DMS79 treated with DMSO at 0.1 percent for 48 hours (cell line): ENCODE results near the gene ADORA1.
A peak's percentile ranks its signal among the peaks of the same experiment; 100 is the strongest.

ENCODE experiments used
- DNase-seq: peaks from one replicate; lab custom pipeline; 2025; lab: John Stamatoyannopoulos, UW

Gene ADORA1

DNA sequence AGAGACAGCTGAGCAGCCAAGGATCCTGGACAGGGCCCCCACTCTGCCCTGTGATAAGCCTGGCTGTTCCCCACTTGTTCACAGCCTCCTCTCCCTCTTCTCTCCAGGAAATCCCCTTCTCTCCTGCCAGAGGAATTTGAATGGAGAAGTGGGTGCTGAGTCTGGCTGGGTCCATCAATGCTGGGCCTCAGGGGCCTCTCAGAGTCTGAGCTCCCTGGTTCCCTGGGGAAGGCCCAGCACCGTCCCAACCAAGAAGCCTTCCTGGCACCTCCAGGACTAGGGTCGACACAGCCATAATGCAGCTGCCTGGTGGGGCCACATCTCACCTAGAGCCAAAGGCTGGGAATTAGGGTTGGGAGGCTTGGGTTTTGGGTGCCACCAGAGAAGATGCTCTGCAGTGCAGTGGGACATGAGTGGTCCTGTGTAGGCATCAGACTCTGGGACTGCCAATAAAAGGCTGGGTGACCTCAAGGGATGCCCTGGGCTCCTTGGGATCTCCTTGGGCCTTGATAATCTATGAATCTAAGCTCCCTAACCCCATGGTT, 45.6 kb downstream of the ADORA1 start:
- no peak for DNase-seq

DNA sequence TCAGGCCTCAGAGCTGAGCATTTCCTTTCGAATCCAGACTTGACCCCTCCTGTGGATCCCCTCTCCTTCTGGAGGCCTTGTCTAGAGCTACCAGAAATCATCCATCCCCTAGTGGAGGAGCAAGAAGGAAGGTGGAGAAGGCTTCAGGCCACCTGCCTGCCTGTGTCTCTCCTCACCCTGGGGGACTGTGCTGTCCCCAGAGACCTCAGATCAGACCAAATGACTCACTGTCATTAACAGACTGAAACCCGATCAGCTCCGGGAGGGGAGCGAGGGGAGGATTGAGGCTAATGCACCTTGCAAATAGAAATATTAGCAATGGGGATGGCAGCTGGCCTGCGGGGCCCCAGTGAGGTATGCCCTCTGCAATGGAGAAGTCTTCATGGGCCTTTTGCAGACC, 46.0 kb downstream of the ADORA1 start:
- DNase-seq: no peak

DNA sequence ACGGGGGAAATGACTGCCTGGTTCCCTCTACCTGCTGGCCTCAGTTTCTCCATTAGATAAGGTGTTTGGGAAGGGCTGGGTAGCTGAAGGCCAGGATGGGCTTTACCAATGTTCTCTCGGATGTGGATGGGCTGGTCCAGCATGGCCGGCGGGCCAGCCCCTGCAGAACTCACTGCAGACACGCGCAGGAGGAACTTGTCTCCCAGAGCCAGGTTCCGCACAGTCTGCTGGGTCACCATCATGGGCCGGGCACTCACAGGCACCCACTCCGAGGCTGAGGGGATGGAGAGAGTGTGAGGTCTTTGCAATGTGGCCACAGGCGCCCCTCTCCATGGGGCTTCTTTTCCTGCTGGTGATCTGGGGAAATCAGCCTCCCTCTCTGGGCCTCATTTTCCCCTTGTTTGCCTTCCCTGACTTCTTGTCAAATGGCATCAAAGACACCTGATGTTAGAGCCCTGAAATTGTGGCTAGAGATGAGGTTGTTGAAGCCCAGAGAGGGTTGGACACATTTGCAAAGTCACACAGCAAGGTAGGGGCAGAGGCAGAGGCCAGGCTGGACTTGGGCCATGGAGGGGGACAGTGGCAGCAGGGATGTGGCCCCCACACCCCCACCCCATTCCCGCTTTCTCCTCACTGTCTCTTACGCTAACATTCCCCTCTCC, 46.9 kb downstream of the ADORA1 start:
- DNase-seq: no peak

DNA sequence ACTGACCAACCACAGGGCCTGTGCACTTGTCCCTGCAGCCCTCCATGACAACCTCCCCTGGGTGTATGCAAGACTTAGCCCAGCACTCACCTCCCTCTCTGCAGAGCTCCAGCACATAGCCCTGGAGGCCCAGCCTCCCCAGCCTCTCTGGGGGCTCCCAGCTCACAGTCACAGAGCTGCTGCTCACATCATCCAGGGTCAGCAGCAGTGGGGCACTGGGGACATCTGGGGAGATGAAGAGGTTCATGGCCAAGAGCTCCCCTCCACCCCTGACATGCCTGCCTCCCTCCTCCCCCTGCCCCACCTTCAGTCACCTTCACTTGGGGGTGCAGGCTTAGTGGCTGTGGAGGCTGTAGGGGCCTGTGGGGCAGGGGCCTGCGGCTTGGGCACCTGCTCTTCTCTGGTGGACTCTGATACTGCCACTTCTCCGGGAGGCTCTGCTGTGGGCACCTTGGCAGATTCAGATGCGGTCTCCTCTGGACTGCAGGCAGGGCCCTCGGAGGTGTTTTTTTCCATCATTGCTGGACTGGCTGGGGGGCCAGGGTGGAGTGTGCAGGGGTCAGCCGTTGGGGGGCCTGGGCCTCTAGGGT, 47.8 kb downstream of the ADORA1 start, which contains the start of gene MYBPH:
Gene MYBPH, minus strand, starts transcription at position 590 of the 590 bp plus-strand sequence. Its CDS starts 71 bp downstream, at position 519.
- no peak for DNase-seq

DNA sequence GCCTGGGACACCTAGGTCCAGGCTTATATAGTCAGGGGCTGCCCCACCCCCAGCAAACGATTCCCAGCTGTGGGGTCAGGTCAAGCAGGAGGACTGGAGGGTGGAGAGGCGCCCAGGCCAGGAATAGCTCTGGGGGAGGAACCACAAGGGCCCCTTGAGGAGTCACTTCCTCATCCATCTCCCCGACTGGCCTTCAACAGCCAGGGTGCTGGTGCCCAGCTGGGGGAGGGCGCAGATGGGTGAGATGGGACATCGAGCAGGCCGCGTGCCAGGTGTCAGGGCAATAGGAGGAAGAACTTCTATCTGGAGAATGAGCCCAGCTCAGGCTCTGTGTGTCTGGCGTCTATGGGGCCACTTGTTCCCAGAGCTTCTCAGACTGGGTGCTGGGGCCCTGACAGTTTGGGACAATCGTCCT, 48.3 kb downstream of the ADORA1 start:
- no peak for DNase-seq

DNA sequence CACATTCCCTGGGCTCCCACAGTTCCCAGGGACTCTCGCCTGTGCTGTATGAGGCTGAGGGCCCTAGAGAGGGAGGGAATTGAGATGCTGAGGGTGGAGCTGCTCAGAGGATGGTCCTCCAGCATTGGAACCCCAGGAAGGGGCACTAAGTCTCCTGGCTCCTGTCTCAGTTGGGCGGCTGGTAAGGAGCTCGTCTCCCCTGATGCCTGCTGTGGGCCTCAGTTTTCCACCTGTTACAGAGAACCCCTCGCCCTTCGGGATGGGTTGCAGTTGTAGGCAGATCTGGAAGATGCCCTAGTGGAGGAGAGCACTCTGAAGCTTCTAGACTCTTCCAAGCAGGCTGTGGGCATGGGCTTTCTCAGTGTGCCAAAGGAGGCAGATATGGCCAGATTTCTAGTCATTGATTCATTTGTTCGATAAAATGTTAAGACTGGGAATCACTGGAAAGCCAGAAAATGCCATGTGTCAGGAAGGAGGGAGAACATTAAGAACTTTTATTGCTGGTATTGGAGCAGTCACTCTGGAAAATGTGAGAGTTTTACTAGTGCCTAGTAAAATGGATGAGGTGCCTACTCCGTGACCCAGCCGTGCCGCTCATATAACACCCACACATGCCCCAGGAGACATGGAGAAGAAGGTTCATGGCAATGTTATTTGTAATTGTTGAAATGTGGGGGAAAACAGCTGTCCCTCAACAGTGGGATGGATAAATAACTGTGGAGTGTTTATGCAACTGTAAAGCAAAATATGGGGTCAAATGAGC, 48.9 kb downstream of the ADORA1 start:
- DNase-seq: no peak

DNA sequence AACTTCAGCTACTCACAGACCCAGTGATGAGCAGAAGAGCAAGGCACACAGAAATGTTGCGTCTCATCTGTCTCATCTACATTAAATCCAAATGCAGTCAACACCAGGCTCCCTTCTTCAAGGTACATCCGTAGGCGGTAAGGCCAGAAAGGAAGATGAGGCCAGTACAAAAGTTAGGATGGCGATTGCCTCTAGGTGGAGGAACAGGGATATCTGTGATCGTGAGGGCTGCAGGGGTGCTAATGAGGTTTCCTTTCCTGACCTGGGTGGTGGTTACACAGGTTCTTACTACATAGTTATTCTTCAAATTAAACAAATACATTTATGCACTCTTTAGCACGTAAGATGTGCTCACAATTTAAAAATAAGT, 49.5 kb downstream of the ADORA1 start:
- no peak for DNase-seq

DNA sequence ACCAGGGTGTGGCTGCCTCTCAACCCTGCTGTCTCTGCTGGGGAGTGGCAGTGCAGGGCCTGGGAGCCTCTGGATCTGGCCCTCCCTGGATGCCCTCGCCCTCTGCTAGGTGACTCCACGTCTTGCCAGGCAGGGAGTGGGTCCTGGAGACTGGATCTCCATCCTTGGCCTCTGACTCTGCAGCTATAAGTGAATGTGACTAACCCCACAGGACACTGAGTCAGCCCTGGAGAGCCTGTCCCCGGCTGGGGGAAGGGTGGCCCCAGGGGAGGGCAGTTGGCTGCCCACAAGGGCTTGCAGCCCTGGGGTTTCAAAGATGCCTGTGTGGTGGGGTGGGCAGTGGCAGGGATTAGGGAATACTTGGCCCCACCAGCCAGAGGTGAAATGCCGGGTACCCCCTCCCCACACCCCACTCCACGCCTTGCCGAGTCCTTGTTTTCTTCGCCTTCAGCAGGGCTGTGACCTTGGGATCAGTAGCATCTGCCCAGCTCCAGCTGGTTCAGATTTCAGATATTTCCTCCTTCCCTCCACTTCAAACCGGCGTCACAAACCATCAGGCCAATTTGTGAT, 50.0 kb downstream of the ADORA1 start:
- no peak for DNase-seq

DNA sequence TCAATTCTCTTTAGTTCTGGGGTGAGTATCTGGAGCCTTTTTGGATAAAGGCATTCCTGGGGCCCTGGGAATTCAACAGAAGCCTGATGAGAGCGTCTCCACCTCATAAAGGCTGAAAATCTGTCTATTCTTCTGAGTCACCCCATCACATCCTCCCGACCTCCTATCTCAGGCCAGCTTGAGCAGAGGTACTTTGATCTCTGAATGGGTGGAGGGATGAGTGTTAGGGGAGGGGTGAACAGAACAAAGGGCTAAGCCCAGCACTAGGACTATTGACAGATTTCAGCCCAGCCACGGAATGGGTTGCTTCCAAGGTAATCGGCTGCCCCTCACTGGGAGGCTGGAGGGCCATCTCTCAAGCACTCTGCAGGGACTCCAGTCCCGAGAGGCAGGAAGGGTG, 50.6 kb downstream of the ADORA1 start:
- no peak for DNase-seq

DNA sequence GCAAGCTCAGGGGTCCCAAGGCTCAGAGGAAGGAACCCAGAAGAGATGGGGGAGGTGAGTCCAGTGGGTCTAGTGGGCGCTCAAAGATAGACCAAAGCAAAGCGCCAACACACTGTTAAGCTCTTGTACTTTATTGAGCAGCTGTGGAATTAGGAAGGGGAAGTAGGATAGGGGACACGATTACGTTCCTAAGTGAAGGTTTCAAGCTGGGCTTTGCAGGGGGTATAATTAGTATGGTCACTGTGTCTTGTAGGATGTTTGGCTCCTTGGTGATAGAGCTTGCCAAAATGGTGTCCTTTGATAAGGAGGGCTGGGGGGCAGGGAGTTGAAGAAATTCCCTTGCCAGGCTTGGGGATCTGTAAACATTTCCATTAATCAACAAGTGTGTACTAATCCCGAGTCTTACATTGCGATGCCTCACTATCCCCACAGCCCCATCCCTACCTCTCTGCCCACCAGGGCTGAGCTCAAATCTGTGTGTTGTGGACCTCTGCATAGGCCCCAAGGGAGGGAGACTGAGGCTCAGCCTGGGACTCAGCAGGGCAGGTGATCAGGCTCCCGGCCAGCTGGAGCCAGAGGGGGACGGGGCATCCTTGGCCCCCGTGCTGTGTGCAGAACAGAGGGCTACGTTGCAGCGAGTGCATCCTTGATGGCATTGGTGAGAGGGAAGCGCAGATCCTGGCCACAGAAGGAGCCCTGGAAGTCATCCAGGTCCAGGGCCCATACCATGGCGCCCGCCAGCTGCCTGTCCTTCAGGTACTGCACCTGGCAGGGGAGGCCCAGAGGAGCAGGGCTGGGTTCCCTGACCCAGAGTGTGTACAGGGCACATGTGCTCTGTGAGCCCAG, 51.5 kb downstream of the ADORA1 start:
- peak; percentile 19 for DNase-seq

DNA sequence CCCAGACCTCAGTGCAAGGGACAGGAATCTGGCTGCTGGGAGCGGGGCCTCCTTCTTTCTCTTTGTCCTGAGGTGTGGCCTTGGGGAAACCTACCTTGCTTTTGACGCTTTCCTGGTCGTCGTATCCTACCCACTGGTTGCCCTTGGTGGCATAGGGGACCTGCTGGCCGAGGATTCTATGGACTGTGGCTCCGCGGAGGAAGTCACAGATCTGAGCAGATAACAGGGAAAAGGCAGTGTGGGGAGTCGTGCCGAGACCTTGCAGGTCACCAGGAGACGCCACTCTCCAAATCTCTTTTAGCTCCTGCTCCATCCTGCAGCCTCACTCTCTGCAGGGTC, 52.1 kb downstream of the ADORA1 start:
- DNase-seq: no peak

DNA sequence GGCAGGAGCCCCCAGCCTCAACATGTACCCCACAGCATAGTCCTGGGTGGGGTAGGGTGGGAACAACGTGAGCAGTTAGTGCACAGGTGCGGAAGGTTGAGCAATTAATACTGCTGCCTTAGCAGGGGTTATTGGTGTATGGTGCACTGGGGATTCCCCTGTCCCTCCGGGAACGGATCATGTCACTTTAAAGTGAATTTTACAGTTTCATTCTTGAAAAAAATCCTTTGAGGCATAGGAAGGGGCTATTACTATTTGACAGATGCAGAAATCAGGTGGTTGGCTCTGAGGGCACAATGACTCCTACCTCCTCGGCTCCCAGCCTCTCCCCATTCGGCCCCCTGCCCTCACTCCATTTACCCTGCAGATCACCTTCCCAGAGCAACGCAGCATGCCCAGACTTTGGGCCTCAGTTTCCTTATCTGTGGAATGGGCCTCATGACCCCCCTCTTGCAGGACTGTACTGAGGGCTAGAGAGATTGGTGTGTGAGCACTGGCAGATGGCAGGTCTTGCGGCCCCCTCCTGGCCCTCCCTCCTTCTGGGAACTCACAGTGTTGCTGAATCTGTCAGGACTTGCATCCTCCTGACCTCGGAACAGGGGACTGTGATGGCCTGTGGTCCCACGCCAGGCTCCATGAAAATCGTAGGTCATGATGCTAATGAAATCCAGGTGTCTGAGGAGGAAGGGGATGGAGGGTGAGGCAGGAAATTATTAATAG, 53.2 kb downstream of the ADORA1 start:
- DNase-seq: no peak

DNA sequence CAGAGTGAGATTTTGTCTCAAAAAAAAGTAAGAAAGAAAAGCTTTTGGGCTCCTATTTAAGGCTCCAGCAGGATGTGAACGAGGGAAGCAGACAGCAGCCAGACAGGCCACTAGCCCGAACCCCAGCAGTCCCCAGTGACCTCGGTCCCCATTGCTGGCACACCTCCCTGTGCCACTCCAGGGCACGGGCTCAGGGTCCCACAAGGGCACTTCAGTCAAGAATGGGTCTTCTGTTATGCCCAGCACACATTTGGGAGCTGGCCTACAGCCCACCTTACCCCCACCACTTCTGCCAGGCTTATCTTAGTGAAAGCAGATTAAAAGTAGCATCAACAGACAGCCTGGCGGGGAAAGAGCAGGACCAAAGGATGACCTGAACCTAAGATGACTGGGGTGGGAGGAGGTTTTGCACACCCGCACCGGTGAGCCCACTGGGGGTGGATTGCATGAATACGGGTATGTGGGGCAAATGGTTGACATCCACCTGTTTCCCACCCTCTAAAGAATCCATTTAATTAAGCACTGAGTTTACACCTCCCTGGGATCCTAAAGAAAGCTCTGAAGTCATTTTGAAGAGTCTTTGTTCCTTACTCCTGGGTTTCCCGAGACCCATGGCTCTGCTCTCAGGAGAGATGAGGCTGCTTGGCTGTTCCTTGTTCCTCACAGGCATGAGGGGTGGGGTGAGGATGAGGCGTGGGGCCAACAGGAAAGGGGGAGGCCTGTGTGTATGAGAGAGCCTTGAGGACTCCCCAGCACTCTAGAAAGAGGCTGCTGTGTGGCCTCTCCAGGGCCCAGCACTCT, 54.3 kb downstream of the ADORA1 start:
- no peak for DNase-seq

DNA sequence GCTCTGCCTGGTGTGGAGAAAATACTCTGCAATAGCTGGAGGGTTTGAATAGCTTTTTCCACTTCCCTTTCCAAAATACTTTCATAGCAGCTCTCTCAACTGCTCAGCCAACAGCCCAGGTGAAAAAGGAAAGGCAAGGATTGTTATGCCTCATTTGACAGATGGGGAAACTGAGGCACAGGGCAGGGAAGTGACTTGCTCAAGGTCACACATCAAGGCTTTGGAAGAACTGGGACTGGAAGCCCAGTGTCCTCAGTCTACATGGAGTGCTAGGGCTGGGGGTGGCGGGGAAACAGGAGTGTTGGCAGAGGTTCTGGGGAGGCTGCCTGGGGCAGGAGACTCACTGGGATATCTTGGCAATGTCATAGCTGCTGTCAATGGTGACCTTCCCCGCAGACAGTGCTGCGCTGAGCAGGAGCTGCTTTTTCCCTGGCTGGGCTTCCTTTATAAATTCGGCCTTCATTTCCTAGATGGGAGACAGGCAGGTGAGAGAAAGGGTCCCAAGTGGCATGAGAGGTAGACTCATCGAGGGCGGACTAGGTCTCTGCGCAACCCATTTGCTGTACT, 54.9 kb downstream of the ADORA1 start:
- no peak for DNase-seq

DNA sequence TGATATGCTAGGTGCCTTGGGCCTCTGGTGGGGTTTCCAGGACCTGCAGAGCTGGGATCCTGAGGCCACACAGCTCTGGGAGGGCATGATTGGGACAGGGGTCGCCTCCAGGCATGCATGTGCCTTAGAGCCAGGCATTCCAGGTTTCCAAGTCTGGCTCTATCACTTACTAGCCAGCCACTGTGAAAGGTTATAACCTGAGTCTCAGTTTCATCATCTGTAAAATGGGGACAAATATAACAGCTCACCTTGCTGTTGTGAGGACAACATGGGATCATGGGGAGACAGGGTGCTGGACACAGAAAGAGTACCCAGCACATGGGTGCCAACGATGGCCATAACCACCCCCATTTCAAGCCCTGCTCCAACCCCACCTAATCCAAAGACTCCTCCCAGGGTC, 56.3 kb downstream of the ADORA1 start:
- DNase-seq: no peak

DNA sequence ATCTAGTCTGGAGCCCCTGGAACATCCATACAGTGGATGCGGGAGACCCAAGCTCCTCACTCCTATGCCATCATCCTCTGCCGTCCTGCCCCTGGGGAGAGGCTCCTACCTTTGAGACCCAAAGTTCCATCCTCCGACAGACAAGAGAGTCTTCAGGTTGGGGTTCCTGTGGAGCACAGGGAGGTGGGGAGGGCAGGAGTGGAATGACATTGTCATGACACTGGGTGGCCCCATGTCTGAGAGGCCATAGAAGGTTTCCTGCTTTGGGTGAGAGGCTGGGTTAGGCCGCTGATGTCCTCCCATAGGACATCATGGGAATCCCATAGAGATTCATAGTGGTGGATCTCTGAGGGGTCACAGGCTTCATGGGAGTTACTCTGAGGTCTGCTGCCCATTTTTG, 56.9 kb downstream of the ADORA1 start:
- DNase-seq: no peak

DNA sequence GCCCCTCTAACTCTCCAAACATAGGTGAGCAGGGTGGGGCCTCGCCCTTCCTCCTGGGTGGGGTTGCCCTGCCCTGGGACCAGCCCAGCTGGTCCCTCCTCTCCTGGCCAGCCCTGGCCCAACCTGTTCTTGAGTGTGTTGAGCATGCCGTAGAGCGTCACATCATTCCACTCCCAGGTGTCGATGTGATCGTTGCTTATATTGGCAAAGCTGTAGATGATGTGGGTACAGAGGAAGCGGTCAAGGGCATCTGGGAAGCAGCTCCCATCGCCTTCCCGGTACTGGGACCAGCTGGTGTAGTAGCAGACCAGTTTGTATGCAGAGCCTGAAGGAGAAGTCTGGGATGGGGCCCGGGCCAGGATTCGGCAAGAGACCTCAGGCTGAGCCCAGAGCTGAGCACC, 57.5 kb downstream of the ADORA1 start:
- DNase-seq: no peak

DNA sequence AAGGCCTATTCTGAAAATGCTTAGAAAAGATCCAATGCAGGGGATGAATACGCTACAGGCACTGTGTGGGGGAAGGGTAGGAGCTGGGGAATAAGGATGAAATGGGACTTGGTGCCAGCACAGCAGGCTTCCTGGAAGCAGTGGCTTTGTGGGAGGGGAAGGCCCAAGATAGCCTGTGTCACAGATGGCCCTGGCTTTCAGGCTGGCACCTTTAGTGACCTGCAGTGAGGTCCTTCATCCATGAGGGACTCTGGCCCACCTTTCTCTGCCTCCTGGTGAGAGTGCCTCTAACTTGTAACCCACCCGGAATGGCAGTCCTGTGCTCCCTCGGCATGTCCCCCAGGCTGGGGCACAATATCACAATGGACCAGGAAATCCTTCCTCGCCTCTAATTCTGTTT, 58.1 kb downstream of the ADORA1 start:
- no peak for DNase-seq

DNA sequence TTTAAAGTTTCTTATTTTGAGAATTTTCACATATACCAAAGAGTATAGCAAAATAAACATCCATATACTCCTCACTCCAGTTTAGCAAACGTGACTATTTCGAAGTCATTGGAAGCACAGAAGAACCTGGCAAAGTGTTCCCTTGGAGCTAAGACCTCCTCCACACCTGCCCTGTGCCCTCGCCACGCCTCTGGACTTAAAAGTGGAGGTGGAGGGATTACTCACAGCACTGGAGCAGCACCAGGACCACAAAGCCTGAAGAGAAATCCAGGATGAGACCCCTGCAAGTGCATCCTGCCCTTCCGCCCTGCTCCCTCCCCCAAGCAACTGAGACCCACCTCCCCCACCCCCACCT, 58.5 kb downstream of the ADORA1 start:
- peak; percentile 23 for DNase-seq
